Measurements from ENCODE around the gene CEACAM6. TPM values are rescaled to one million over a fixed set of nuclear protein-coding genes. Genes with fewer than 3 reads are reported as not detected.
"Not testable (repeated sequence)": the region's sequence is repeated elsewhere in the genome, so short reads cannot be mapped to it uniquely, and the experiment has no call there.

CEACAM6 gene
- total RNA-seq, 1 experiment from 2014 or later: 0.21 TPM

GRCh38 chr19:41758846-41759245 lies 3.5 kb downstream of the CEACAM6 start:
- CTCF ChIA-PET: interaction anchor here (0.6 kb wide), 1 partner anchor 42 kb away, joined by 3 read pairs; no protein-coding TSS in a partner anchor
- no peaks in the 10 kb centered on the region for H3K4me1 ChIP-seq (ENCODE audit: control insufficient read depth, insufficient read depth, low read length)
- no peak for DNase-seq (ENCODE audit: low read depth, low spot score)

GRCh38 chr19:41767115-41767514 lies 11.8 kb downstream of the CEACAM6 start:
- no peaks in the 10 kb centered on the region for H3K4me1 ChIP-seq (ENCODE audit: control insufficient read depth, insufficient read depth, low read length)
- in situ Hi-C loops (cut with HindIII; ENCODE audit: low pct_unique_long_range_greater_than_20kb, low sequenced_read_pairs): no loop called here
- no peak overlapping the region for H3K4me3 ChIP-seq (ENCODE audit: low read depth in 2 of 2, low read length in 2 of 2)
- intact Hi-C loops (cut with micrococcal nuclease; ENCODE audit: unreplicated experiment): no loop called here
- peaks cover 2% of the 10 kb centered on the region; the same call in 1 of the 2 replicates for H3K27me3 ChIP-seq (ENCODE audit: control insufficient read depth, insufficient read depth, low read length)
- ATAC-seq: no peak
- BruUV-seq (replicated peaks): no TSS peak
- DNase-seq (ENCODE audit: low read depth, low spot score): no peak
- CTCF ChIA-PET: no interaction called here
- H3K27ac ChIP-seq (ENCODE audit: low read length): no peak overlapping the region
- TF ChIP-seq REST (IDR thresholded peaks at IDR 0.05; ENCODE audit: insufficient read depth in 1 of 2, low read depth in 2 of 2, low read length in 1 of 2) (no peak), SIN3A (IDR thresholded peaks at IDR 0.05; ENCODE audit: borderline replicate concordance, insufficient read depth, low read depth, low read length) (no peak), POLR2AphosphoS5 (IDR thresholded peaks at IDR 0.05; ENCODE audit: low read depth, low read length) (no peak), TCF7L2 (IDR thresholded peaks at IDR 0.05; ENCODE audit: low read depth, low read length) (no peak), CTCF (IDR thresholded peaks at IDR 0.05) (no peak)
- no peaks in the 10 kb centered on the region; the same call in 1 of the 2 replicates for H3K36me3 ChIP-seq (ENCODE audit: control insufficient read depth, insufficient read depth, low read length)
- POLR2A ChIA-PET: no interaction called here
- H3K9me3 ChIP-seq (ENCODE audit: control insufficient read depth, insufficient read depth, low read depth, low read length): no peaks in the 10 kb centered on the region

More at GRCh38 chr19:41758846-41759245, 3.5 kb downstream of the CEACAM6 start:
- in situ Hi-C loops (cut with HindIII; ENCODE audit: low pct_unique_long_range_greater_than_20kb, low sequenced_read_pairs) (no loop called here), intact Hi-C loops (cut with micrococcal nuclease; ENCODE audit: unreplicated experiment) (no loop called here)
- Histone ChIP-seq H3K27ac (ENCODE audit: low read length) (no peak overlapping the region), H3K9me3 (ENCODE audit: control insufficient read depth, insufficient read depth, low read depth, low read length) (no peaks in the 10 kb centered on the region), H3K36me3 (ENCODE audit: control insufficient read depth, insufficient read depth, low read length) (no peaks in the 10 kb centered on the region), H3K27me3 (ENCODE audit: control insufficient read depth, insufficient read depth, low read length) (no peaks in the 10 kb centered on the region; the same call in 1 of the 2 replicates), H3K4me3 (ENCODE audit: low read depth in 2 of 2, low read length in 2 of 2) (no peak overlapping the region)
- ATAC-seq: no peak
- POLR2A ChIA-PET: no interaction called here
- no TSS peak for BruUV-seq (replicated peaks)
- no peak for TF ChIP-seq TCF7L2 (IDR thresholded peaks at IDR 0.05; ENCODE audit: low read depth, low read length)
- no peak for TF ChIP-seq SIN3A (IDR thresholded peaks at IDR 0.05; ENCODE audit: borderline replicate concordance, insufficient read depth, low read depth, low read length)
- no peak for TF ChIP-seq REST (IDR thresholded peaks at IDR 0.05; ENCODE audit: insufficient read depth in 1 of 2, low read depth in 2 of 2, low read length in 1 of 2)
- no peak for TF ChIP-seq POLR2AphosphoS5 (IDR thresholded peaks at IDR 0.05; ENCODE audit: low read depth, low read length)
- TF ChIP-seq CTCF (IDR thresholded peaks at IDR 0.05): no peak

DNA sequence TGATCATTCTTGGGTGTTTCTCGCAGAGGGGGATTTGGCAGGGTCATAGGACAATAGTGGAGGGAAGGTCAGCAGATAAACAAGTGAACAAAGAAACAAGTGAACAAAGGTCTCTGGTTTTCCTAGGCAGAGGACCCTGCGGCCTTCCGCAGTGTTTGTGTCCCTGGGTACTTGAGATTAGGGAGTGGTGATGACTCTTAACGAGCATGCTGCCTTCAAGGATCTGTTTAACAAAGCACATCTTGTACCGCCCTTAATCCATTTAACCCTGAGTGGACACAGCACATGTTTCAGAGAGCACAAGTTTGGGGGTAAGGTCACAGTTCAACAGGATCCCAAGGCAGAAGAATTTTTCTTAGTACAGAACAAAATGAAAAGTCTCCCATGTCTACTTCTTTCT lies 12.8 kb downstream of the CEACAM6 start:
- H3K36me3 ChIP-seq (ENCODE audit: control insufficient read depth, insufficient read depth, low read length); BruUV-seq (replicated peaks); H3K27me3 ChIP-seq (ENCODE audit: control insufficient read depth, insufficient read depth, low read length); DNase-seq (ENCODE audit: low read depth, low spot score); ATAC-seq; H3K4me3 ChIP-seq (ENCODE audit: low read depth in 2 of 2, low read length in 2 of 2); H3K27ac ChIP-seq (ENCODE audit: low read length); H3K9me3 ChIP-seq (ENCODE audit: control insufficient read depth, insufficient read depth, low read depth, low read length); H3K4me1 ChIP-seq (ENCODE audit: control insufficient read depth, insufficient read depth, low read length); POLR2A ChIA-PET; intact Hi-C loops (cut with micrococcal nuclease; ENCODE audit: unreplicated experiment); in situ Hi-C loops (cut with HindIII; ENCODE audit: low pct_unique_long_range_greater_than_20kb, low sequenced_read_pairs): not testable (repeated sequence)
- CTCF ChIA-PET: interaction anchor here (0.5 kb wide), 1 partner anchor 12 kb away, joined by 4 read pairs; no protein-coding TSS in a partner anchor
